Effector CD4-positive, alpha-beta T cell (primary cell): ENCODE measurements around the gene NLRC3.
A peak's percentile ranks its signal among the peaks of the same experiment; 100 is the strongest.

Experiments
- DNase-seq: peaks from one replicate; pipeline ENCODE4 v3.0.0-alpha.2; 2020

NLRC3 gene

GRCh38 chr16:3578610-3579551 lies 1.7 kb upstream of the NLRC3 start:
- peak; percentile 16 for DNase-seq

- DNase-seq, result peak; percentile 17
Observed at GRCh38 chr16:3578121-3578520, 918 bp upstream of the NLRC3 start.

- DNase-seq, result peak; percentile 14
Observed at GRCh38 chr16:3576211-3576610, 992 bp downstream of the NLRC3 start.

GRCh38 chr16:3575491-3575890 lies 1.7 kb downstream of the NLRC3 start:
- DNase-seq, result no peak

- no peak for DNase-seq
Observed at GRCh38 chr16:3574195-3574594, 3.0 kb downstream of the NLRC3 start.

GRCh38 chr16:3573146-3573815 lies 3.9 kb downstream of the NLRC3 start:
- DNase-seq, result no peak

- no peak for DNase-seq
Observed at GRCh38 chr16:3570420-3571062, 6.7 kb downstream of the NLRC3 start.

- DNase-seq, result no peak
Observed at GRCh38 chr16:3569851-3570250, 7.4 kb downstream of the NLRC3 start.

- no peak for DNase-seq
Observed at GRCh38 chr16:3566990-3567389, 10.2 kb downstream of the NLRC3 start.

GRCh38 chr16:3564889-3565141 lies 12.4 kb downstream of the NLRC3 start:
- no peak for DNase-seq

GRCh38 chr16:3564130-3564888 lies 12.9 kb downstream of the NLRC3 start:
- no peak for DNase-seq

GRCh38 chr16:3562914-3563480 lies 14.2 kb downstream of the NLRC3 start:
- DNase-seq, result no peak

GRCh38 chr16:3561626-3562025 lies 15.6 kb downstream of the NLRC3 start:
- DNase-seq, result no peak

GRCh38 chr16:3554351-3554928 lies 22.8 kb downstream of the NLRC3 start:
- DNase-seq, result no peak

- DNase-seq, result no peak
Observed at GRCh38 chr16:3553138-3553923, 23.9 kb downstream of the NLRC3 start.

- no peak for DNase-seq
Observed at GRCh38 chr16:3550851-3551847, 26.1 kb downstream of the NLRC3 start.

GRCh38 chr16:3549906-3550305 lies 27.3 kb downstream of the NLRC3 start:
- DNase-seq, result no peak

GRCh38 chr16:3548859-3549258 lies 28.3 kb downstream of the NLRC3 start:
- no peak for DNase-seq

- no peak for DNase-seq
Observed at GRCh38 chr16:3548445-3548844, 28.8 kb downstream of the NLRC3 start.

- no peak for DNase-seq
Observed at GRCh38 chr16:3546986-3547682, 30.1 kb downstream of the NLRC3 start.
